CD4-positive, alpha-beta T cell treated with Interleukin-15 for 4 hours (primary cell): Measurements from ENCODE around the gene SF3B1.
"Not testable (repeated sequence)": the region's sequence is repeated elsewhere in the genome, so short reads cannot be mapped to it uniquely, and the experiment has no call there.

Source experiments
- DNase-seq: peaks from one replicate; pipeline ENCODE4 v3.0.0-alpha.2; 2020; ENCODE audit warnings: low spot score

The SF3B1 gene

DNA sequence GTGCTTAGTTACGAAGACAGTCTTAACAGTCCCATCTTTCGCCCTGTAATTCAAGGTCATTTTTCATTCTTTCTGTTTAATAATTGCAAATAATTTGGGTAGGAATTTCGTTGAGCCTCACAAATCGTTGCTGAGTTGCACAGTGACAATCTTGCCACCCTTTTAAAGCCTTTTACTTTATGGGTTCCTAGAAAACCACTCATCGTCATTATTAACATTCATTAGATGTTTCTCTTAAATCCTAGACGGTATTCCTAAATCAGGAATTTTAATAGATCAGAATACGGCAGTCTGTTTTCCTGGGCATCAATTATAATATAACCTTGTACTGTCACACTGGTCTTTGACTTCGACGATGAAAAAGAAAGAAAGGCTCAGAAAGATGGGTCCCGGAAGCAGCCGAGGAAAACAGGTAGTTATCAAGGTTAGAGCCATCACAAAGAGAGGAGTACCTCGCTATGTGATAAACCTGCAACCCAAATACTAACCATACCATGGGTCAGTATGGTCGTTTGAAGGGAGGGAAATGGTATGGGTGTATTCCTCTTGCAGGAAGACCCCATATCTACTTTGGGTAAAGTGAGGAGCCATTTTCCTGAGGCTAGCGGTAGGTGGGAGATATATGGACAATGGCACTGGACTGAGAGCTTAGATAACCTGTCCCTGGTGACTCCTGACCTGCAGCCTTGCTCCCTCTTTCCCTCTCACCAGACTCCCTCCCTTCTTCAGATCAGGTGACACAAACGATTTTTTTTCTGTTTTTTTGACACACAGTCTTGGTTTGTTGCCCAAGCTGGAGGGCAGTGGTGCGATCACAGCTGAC, 981 bp upstream of the SF3B1 start:
- DNase-seq, result no peak

- no peak for DNase-seq
Measured at GRCh38 chr2:197433780-197434438, 919 bp downstream of the SF3B1 start.

DNA sequence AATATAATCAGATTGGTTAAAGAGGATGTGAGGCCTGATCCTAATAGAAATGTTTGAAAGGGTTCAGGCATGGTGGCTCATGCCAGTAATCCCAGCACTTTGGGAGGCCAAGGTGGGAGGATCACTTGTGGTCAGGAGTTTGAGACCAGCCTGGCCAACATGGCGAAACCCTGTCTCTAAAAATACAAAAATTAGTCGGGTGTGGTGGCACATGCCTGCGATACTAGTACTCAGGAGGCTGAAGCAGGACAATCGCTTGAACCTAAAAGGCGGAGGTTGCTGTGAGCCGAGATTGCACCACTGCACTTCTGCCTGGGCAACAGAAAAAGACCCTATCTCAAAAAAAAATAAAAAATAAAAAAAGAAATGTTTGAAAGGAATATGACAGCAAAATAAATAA, 2.3 kb downstream of the SF3B1 start:
- not testable (repeated sequence) for DNase-seq

- DNase-seq, result no peak
Measured at GRCh38 chr2:197431858-197432257, 3.0 kb downstream of the SF3B1 start.

DNA sequence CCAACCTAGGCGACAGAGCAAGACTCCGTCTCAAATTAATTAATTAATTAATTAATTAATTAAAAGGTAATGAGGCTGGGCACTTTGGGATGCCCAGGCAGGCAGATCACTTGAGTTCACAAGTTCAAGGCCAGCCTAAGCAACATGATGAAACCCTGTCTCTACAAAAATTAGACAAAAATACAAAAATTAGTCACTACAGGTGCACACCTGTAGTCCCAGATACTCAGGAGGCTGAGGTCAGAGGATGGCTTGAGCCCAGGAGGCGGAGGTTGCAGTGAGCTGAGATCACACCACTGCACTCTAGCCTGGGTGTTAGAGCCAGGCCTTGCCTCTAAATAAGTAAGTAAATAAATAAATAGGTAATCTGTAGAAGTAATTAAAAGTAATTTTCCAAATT, 6.8 kb downstream of the SF3B1 start:
- DNase-seq, result no peak

- DNase-seq, result no peak
Measured at GRCh38 chr2:197426723-197427603, 7.9 kb downstream of the SF3B1 start.

GRCh38 chr2:197425550-197425949, 9.3 kb downstream of the SF3B1 start:
- no peak for DNase-seq

DNA sequence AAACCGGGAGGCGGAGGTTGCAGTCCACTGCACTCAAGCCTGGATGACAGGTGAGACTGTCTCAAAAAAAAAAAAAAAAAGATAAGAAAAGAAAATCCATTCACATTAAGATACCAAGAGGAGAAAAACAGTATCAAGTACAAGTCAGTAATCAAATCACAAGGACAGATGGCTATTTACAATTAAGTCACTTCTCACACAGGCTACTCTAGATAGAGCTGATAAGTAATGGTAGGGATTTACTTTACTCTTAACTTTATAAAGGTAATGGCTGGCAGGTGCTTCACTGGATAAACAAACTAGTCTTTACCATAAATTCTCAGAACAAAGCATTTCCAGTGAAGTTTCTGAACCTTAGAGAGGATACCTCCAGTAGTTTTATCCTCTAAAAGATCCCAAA, 11.5 kb downstream of the SF3B1 start:
- no peak for DNase-seq

DNA sequence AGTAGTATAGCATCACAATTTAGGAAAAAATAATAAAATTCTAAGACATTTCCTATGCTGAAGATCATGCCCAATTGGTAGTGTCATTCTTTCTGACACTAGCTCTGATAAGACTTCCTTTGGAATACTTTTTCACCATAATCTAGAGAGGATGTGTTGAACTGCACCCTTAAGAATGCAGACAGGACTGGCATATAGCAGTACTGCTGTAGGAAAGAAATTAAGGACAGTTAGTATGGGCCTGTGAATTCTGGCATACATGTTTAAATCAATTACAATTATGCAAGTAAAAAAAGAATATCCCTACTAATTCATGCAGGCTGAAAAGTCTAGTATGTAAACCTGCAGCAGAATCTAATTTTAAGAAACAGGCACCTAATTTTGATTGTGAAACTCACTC, 15.4 kb downstream of the SF3B1 start:
- DNase-seq, result no peak

- no peak for DNase-seq
Measured at GRCh38 chr2:197416268-197416667, 18.6 kb downstream of the SF3B1 start.

- DNase-seq, result no peak
Measured at GRCh38 chr2:197414515-197414914, 20.3 kb downstream of the SF3B1 start.

GRCh38 chr2:197414039-197414438, 20.8 kb downstream of the SF3B1 start:
- DNase-seq, result no peak

DNA sequence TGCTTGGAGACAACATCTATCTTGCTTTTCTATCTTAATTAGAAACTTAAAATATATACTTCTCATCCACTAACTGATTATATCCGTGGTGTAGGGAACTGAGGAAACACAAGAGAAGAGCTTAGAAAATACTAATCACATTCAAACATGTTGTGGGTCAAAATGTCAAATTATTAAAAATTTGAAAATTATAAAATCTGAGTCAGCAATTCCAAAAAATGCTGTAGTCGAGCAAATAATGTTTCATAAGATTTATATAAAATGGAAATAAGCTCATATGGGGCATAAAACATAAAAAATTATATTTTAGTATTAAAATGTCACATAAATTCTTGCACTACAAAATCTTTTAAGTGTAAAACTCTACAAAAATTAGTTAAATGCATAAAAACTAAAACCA, 29.2 kb downstream of the SF3B1 start:
- no peak for DNase-seq

- no peak for DNase-seq
Measured at GRCh38 chr2:197399887-197400540, 34.8 kb downstream of the SF3B1 start.

GRCh38 chr2:197398913-197399312, 35.9 kb downstream of the SF3B1 start:
- DNase-seq, result no peak

GRCh38 chr2:197391220-197391717, 43.6 kb downstream of the SF3B1 start:
- DNase-seq, result no peak

- DNase-seq, result no peak
Measured at GRCh38 chr2:197388866-197389587, 45.8 kb downstream of the SF3B1 start.

- no peak for DNase-seq
Measured at GRCh38 chr2:197387179-197387578, 47.6 kb downstream of the SF3B1 start.

GRCh38 chr2:197386242-197386641, 48.6 kb downstream of the SF3B1 start:
- no peak for DNase-seq

- no peak for DNase-seq
Measured at GRCh38 chr2:197383825-197384224, 51.0 kb downstream of the SF3B1 start.

DNA sequence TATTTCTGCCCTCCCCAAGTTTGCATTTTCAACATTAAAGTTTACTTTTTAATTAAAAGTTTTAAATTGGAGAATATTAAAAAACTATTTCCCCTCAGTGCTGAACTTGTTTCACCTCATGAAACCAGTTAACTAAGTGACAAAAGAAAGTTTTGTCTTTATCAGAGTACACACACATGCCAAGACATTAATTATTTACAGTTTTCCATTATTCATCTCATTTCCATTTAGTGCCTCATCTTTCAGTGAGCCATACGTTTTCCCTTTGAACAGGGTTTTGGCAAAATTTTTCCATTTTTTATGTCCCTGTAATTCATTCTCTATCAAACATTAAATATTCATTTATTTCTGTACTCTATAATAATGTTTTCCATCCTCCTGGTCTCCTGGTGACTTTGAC, 53.2 kb downstream of the SF3B1 start:
- no peak for DNase-seq
